HG03432 (cell line): ENCODE data around the gene SEMA3C.

Experiments used
- ATAC-seq: cut with Tn5 transposase; IDR thresholded peaks from one replicate; pipeline ENCODE4 v1.9.1; 2021; ENCODE audit warnings: mild to moderate bottlenecking, moderate library complexity; ENCODE audit not compliant: unreplicated experiment

Gene SEMA3C

GRCh38 chr7:80890426-80891258 is 28.2 kb downstream of the SEMA3C start:
- no peak for ATAC-seq

DNA sequence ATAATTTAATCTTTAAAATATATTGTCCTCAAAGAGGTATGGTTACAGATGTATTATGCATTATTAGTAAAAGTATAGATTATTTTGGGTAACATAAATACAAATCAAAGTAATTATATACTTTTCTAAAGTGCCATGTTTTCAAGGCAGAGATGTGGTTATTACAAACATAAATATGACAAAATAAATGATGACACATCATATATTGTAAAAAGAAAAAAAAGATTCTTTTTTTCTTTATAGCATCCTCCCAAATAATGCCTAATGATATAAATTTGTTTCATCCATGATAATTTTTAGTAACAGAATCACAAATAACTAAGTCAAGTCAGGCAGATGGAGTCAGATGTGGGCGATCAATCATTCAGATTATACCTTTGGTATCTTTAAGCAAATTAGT is 29.3 kb downstream of the SEMA3C start:
- no peak for ATAC-seq

DNA sequence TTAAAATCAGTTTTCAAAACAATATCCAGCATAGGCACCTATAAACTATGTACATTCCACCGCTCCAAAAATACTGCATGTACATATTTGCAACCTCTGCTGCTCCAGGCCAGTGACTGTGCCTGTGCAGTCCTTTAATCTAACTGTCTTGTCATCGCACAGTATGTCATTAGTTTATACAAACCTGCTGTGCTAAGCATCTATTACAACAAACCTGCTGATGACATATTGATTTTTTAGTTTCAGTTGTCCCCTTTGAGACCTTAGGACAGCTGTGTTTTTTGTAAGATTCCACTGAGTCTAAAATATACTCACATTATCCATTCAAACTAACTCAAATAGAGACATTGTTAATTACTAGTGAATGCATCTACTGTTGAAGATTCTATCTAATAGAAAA is 33.1 kb downstream of the SEMA3C start:
- ATAC-seq, result no peak

- no peak for ATAC-seq
Measured at GRCh38 chr7:80884511-80885195, 34.2 kb downstream of the SEMA3C start.

- no peak for ATAC-seq
Measured at GRCh38 chr7:80883154-80884025, 35.5 kb downstream of the SEMA3C start.

DNA sequence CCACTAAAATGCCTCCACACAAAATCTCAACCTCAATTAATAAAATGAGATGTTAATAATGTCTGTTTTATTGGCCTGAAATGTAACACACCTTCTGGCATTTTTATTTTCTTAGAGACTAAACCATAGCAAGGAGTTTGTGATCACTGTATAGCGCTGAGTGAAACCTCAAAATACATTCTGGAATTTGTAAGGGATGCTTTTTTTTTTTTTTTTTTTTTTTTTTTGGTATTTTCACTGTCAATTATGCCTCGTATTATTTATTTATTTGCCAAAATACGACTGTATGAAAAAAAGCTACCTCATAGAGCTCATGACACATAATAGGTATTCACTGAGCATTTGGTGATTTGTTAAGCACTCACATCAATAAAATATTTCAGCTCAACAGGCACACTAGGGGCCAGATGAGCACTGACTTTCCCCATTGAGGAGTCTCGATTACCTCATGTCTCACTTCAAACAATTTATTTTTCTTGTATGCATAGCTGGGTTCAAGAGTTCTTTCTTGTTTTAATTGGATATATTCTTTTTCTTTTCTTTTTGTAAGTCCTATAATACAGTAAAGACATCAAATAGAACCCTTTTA is 36.5 kb downstream of the SEMA3C start:
- ATAC-seq, result no peak

GRCh38 chr7:80881351-80881900 is 37.4 kb downstream of the SEMA3C start:
- ATAC-seq, result no peak

DNA sequence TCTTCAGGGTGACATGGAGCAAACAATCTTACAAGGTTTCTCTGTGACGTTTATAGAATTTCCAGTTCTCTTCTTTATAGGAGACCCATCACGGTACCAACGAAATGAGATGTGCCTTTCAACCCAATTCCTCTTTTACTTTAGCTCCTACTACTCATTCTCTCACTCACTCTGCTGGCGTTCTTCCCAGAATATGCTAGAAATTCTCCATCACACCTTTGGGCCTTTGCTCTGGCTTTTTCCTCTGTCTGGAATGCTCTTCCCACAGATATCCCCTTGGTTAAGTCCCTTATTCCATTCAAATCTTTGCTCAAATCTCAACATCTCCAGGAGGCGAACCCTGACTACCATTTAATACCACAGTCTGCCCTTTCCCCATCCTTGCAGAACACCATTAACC is 39.0 kb downstream of the SEMA3C start:
- no peak for ATAC-seq

DNA sequence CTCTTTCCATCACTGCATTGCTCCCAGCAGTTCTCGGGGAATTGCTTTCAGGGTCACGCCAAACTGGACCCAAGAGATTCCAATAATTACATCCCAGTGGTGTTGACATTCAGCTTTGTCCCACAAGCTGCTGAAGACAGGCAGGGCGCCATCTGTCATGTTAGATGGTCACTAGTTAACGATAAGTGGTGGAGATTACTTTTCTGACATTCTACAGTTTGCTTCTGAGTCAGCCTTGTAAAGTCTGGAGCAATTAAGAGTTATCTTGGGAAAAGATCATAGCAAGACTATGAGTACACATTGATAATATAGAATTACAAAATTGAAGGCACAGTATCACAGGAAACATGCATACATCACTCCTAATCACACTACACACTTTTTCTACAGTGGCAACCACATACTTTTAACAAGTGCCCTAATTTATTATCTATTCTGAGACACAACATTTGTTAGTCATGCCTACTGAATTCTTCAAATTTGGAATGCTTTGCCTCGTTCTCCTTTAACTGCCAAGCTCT is 41.9 kb downstream of the SEMA3C start:
- ATAC-seq, result no peak

DNA sequence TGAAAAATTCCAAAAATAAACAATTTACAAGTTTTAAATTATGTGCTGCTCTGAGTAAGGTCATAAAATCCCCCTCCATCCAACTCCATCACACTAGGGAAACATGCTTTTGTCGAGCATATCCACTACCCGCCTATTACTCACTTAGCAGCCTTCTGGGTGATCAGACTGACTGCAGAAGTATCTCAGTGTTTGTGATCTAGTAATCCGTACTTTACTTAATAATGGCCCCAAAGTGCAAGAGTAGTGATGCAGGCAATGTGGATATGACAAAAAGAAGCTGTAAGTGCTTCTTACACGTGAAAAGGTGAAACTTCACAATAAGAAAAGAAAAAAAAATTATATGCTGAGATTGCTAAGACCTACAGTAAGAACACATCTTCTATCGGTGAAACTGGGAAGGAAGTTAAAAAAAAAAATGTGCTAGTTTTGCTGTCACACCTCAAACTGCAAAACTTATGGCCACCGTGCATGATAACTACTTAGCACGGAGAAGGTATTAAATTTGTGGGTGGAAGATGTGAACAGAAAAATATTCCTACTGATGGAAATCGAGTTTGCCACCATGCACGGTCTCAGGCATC is 43.2 kb downstream of the SEMA3C start:
- no peak for ATAC-seq

- no peak for ATAC-seq
Measured at GRCh38 chr7:80873140-80873539, 45.7 kb downstream of the SEMA3C start.

- no peak for ATAC-seq
Measured at GRCh38 chr7:80871228-80871627, 47.6 kb downstream of the SEMA3C start.

GRCh38 chr7:80870813-80871212 is 48.0 kb downstream of the SEMA3C start:
- no peak for ATAC-seq

DNA sequence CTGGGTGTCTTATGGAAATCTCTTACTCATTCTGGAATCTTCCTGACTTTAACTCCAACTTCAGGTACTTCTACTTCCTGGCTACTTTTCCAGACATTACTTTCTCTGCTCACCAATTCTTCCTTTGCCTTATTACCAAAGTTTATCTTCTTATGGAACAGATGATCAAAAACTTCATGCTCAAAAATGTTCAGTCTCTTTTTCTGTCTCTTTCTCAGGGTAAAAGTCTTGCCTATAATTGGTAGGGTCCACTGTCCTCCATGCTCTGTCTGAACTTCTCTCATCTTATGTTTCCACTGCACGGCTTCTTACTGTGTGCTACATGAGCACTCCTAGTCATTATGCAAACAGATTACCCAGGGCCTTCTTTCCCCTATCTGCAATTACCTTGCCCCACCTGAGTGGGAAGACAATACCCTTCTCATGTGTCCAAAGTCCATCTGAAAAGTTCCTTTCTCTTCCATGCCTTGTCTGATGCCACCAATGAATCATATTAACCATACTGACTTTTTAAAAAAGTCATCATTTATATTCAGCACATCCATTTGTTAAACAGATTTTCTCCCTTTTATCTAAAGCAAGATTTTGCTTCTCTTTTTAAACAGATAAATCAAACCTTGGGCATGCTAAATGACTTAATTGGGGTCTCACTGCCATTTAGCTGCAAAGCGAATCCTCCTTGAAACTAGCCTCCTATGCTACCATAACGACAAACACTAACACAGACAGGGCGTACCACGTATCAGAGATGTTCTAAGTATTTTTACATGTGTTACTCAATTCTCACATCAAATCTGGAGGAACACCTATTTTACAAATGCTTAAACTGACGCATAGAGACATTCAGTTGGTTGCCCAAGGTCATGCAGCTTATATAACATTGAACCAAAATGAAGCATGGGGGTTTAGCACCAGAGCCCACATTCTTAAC is 48.8 kb downstream of the SEMA3C start:
- ATAC-seq, result no peak

- ATAC-seq, result no peak
Measured at GRCh38 chr7:80869106-80869784, 49.6 kb downstream of the SEMA3C start.

DNA sequence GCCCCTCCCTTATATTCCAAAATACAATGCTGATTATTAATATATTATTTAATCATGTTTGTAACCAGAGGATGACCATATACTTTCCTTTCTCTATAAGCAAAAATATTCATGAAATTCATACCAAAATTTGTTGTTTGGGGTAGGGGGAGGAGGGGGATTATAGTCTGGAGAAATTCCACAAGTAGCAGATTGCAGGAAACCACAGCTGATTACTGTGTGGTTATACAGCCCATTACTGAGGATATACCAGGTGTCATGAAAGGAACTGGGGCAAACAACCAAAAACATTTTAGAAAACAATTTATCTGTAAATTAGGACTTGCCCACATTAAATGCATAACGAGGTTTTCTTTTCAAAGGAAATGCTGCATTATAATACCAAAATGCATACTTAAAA is 50.3 kb downstream of the SEMA3C start:
- ATAC-seq, result no peak

DNA sequence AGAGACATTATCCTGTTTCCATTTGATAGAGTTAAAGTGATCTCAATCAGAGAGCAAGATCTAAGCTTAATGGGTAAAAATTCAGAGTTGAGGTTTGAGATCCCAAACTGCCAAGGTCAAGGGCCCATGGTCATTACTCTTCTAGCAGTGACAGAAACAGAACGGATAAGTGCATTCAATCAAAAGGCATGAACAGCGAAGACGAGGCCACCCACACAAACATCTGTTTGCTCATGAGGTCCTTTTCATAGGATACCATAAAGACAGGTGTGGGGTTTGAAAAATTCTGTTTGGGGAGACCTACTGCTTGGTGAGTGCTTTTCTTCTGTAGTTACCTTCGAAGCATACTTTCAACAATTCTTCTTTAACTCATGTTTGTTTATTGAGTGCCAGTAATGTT is 58.3 kb downstream of the SEMA3C start:
- no peak for ATAC-seq

- ATAC-seq, result no peak
Measured at GRCh38 chr7:80859272-80859970, 59.4 kb downstream of the SEMA3C start.
